ENCODE data around the gene GNA14. TPM values are rescaled to one million over a fixed set of nuclear protein-coding genes. Genes with fewer than 3 reads are reported as not detected.

Gene GNA14
- total and polyA plus RNA-seq, 2 experiments from 2014 or later: 3.9 to 10.5 TPM

DNA sequence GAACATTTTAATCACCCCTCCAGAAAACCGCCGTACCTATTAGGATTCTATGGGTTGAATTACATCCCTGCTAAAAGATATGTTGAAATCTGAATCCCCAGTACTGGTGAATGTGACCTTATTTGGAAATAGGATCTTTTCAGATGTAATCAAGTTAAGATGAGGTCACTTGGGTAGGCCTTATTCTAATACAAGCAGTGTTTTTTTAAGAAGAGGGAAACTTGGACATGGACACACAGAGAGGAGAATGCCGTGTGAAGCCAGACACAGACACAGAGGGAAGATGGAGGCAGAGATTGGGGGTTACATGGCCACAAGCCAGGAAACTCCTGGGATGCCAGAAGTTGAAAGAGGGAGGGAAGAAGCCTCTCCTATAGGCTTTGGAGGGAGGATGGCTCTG, 183.5 kb downstream of the GNA14 start:
- Histone ChIP-seq H3K4me1 (ENCODE audit: insufficient read depth) (0 out of 2 replicates have a peak, but pooled peaks cover 15% of the 10 kb centered on the region), H3K36me3 (ENCODE audit: insufficient read depth) (no peaks in the 10 kb centered on the region), H3F3A (replicated peaks; ENCODE audit: low read depth) (no peaks in the 10 kb centered on the region), H3K4me2 (no peak overlapping the region), H3K79me2 (replicated peaks; ENCODE audit: insufficient read depth) (no peaks in the 10 kb centered on the region), H3K27ac (ENCODE audit: low read depth) (no peak overlapping the region), H3K9me2 (ENCODE audit: insufficient read depth) (0 out of 2 replicates have a peak, but pooled peaks cover 8% of the 10 kb centered on the region), H3K27me3 (ENCODE audit: insufficient read depth) (no peaks in the 10 kb centered on the region), H2AFZ (no peak overlapping the region), H4K20me1 (replicated peaks; ENCODE audit: insufficient read depth) (no peaks in the 10 kb centered on the region), H3K4me3 (no peak overlapping the region)
- TF ChIP-seq ZNF114 (CRISPR knock-in tag; IDR thresholded peaks at IDR 0.05): no peak
- TF ChIP-seq, protein P1, sequence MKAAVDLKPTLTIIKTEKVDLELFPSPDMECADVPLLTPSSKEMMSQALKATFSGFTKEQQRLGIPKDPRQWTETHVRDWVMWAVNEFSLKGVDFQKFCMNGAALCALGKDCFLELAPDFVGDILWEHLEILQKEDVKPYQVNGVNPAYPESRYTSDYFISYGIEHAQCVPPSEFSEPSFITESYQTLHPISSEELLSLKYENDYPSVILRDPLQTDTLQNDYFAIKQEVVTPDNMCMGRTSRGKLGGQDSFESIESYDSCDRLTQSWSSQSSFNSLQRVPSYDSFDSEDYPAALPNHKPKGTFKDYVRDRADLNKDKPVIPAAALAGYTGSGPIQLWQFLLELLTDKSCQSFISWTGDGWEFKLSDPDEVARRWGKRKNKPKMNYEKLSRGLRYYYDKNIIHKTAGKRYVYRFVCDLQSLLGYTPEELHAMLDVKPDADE (IDR thresholded peaks at IDR 0.05): no peak
- TF ChIP-seq ZNF331 (CRISPR knock-in tag; IDR thresholded peaks at IDR 0.05; ENCODE audit: low read depth): no peak
- TF ChIP-seq, protein P2, sequence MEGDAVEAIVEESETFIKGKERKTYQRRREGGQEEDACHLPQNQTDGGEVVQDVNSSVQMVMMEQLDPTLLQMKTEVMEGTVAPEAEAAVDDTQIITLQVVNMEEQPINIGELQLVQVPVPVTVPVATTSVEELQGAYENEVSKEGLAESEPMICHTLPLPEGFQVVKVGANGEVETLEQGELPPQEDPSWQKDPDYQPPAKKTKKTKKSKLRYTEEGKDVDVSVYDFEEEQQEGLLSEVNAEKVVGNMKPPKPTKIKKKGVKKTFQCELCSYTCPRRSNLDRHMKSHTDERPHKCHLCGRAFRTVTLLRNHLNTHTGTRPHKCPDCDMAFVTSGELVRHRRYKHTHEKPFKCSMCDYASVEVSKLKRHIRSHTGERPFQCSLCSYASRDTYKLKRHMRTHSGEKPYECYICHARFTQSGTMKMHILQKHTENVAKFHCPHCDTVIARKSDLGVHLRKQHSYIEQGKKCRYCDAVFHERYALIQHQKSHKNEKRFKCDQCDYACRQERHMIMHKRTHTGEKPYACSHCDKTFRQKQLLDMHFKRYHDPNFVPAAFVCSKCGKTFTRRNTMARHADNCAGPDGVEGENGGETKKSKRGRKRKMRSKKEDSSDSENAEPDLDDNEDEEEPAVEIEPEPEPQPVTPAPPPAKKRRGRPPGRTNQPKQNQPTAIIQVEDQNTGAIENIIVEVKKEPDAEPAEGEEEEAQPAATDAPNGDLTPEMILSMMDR (conservative IDR thresholded peaks at IDR 0.05; ENCODE audit: low read depth in 2 of 2): no peak
- TF ChIP-seq EZH2phosphoT487 (IDR thresholded peaks at IDR 0.05; ENCODE audit: unreplicated experiment): no peak
- TF ChIP-seq, protein P3, sequence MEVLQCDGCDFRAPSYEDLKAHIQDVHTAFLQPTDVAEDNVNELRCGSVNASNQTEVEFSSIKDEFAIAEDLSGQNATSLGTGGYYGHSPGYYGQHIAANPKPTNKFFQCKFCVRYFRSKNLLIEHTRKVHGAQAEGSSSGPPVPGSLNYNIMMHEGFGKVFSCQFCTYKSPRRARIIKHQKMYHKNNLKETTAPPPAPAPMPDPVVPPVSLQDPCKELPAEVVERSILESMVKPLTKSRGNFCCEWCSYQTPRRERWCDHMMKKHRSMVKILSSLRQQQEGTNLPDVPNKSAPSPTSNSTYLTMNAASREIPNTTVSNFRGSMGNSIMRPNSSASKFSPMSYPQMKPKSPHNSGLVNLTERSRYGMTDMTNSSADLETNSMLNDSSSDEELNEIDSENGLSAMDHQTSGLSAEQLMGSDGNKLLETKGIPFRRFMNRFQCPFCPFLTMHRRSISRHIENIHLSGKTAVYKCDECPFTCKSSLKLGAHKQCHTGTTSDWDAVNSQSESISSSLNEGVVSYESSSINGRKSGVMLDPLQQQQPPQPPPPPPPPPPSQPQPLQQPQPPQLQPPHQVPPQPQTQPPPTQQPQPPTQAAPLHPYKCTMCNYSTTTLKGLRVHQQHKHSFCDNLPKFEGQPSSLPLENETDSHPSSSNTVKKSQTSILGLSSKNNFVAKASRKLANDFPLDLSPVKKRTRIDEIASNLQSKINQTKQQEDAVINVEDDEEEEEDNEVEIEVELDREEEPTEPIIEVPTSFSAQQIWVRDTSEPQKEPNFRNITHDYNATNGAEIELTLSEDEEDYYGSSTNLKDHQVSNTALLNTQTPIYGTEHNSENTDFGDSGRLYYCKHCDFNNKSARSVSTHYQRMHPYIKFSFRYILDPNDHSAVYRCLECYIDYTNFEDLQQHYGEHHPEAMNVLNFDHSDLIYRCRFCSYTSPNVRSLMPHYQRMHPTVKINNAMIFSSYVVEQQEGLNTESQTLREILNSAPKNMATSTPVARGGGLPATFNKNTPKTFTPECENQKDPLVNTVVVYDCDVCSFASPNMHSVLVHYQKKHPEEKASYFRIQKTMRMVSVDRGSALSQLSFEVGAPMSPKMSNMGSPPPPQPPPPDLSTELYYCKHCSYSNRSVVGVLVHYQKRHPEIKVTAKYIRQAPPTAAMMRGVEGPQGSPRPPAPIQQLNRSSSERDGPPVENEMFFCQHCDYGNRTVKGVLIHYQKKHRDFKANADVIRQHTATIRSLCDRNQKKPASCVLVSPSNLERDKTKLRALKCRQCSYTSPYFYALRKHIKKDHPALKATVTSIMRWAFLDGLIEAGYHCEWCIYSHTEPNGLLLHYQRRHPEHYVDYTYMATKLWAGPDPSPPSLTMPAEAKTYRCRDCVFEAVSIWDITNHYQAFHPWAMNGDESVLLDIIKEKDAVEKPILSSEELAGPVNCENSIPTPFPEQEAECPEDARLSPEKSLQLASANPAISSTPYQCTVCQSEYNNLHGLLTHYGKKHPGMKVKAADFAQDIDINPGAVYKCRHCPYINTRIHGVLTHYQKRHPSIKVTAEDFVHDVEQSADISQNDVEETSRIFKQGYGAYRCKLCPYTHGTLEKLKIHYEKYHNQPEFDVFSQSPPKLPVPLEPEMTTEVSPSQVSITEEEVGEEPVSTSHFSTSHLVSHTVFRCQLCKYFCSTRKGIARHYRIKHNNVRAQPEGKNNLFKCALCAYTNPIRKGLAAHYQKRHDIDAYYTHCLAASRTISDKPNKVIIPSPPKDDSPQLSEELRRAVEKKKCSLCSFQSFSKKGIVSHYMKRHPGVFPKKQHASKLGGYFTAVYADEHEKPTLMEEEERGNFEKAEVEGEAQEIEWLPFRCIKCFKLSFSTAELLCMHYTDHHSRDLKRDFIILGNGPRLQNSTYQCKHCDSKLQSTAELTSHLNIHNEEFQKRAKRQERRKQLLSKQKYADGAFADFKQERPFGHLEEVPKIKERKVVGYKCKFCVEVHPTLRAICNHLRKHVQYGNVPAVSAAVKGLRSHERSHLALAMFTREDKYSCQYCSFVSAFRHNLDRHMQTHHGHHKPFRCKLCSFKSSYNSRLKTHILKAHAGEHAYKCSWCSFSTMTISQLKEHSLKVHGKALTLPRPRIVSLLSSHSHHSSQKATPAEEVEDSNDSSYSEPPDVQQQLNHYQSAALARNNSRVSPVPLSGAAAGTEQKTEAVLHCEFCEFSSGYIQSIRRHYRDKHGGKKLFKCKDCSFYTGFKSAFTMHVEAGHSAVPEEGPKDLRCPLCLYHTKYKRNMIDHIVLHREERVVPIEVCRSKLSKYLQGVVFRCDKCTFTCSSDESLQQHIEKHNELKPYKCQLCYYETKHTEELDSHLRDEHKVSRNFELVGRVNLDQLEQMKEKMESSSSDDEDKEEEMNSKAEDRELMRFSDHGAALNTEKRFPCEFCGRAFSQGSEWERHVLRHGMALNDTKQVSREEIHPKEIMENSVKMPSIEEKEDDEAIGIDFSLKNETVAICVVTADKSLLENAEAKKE (CRISPR knock-in tag; IDR thresholded peaks at IDR 0.05): no peak
- TF ChIP-seq STAT1 (IDR thresholded peaks at IDR 0.05; ENCODE audit: unreplicated experiment): no peak
- TF ChIP-seq JUNB (IDR thresholded peaks at IDR 0.05; ENCODE audit: unreplicated experiment): no peak
- H3K4me3 Mint-ChIP-seq: no peak overlapping the region
- no peak overlapping the region for H3K27ac Mint-ChIP-seq
- no peaks in the 10 kb centered on the region for H3K27me3 Mint-ChIP-seq (ENCODE audit: insufficient read depth, low read depth, poor library complexity)
- H3K36me3 Mint-ChIP-seq (ENCODE audit: low read depth): no peaks in the 10 kb centered on the region
- H3K4me1 Mint-ChIP-seq: peaks cover 27% of the 10 kb centered on the region
- ATAC-seq (no peak), DNase-seq (ENCODE audit: low spot score) (no peak)
- peaks cover 4% of the 10 kb centered on the region; the same call in 2 of the 3 replicates for H3K9me3 Mint-ChIP-seq

Data from GM23338 (cell line).